B cell (primary cell): Measurements from ENCODE around the gene DRAP1. TPM values are rescaled to one million over a fixed set of nuclear protein-coding genes. Genes with fewer than 3 reads are reported as not detected.

ENCODE experiments used
- ATAC-seq: fragments of 200-7000 bp; cut with Tn5 transposase; one replicate; pipeline ENCODE4 v1.10.0; 2021; ENCODE audit warnings: low read depth, mild to moderate bottlenecking, moderate number of reproducible peaks, moderate library complexity
- CTCF ChIA-PET: fragments of 350-600 bp; sonication (Branson Sonifier 250); formaldehyde crosslinking; loops from one replicate; lab custom pipeline; 2021; ENCODE audit warnings: antibody characterized with exemption, inconsistent platforms; lab: Charles Lee
- POLR2A ChIA-PET: fragments of 350-600 bp; sonication (Branson Sonifier 250); formaldehyde crosslinking; loops from one replicate; lab custom pipeline; 2021; ENCODE audit warnings: antibody characterized with exemption; lab: Charles Lee
- DNase-seq: peaks from one replicate; pipeline ENCODE4 v3.0.0; 2013
- H2AFZ ChIP-seq: 2 replicates; pipeline ENCODE4 v1.6.1; 2012; ENCODE audit warnings: mild to moderate bottlenecking, low read depth, low read length; ENCODE audit not compliant: insufficient read depth, poor library complexity, severe bottlenecking
- H3K27ac ChIP-seq, 2 donors: 1 replicate in 1 of 2; 2 replicates in 1 of 2; pipeline ENCODE4 v1.5.1; 2012 to 2013; ENCODE audit warnings: low read length in 2 of 2, mild to moderate bottlenecking in 2 of 2, moderate library complexity in 1 of 2
- H3K27me3 ChIP-seq, 4 experiments: fragments of 200-600 bp in 1 of 4; sonication (generic) in 1 of 4; replicated peaks in 1 of 4; 1 replicate in 2 of 4; 2 replicates in 2 of 4; pipeline versions ENCODE4 v1.6.1 to v1.7.0; 2013 to 2016; ENCODE audit warnings: low read length in 3 of 4, mild to moderate bottlenecking in 2 of 4, mixed read lengths in 1 of 4, moderate library complexity in 1 of 4; ENCODE audit not compliant: insufficient read depth in 4 of 4, control insufficient read depth in 3 of 4; ENCODE audit errors: control extremely low read depth in 1 of 4
- H3K36me3 ChIP-seq, 2 experiments: replicated peaks in 1 of 2; 1 replicate in 1 of 2; 2 replicates in 1 of 2; pipeline versions ENCODE4 v1.6.1 to v1.7.1; 2013; ENCODE audit warnings: low read length in 1 of 2; ENCODE audit not compliant: insufficient read depth in 2 of 2, control insufficient read depth in 1 of 2; ENCODE audit errors: control extremely low read depth in 1 of 2, extremely low read depth in 1 of 2
- H3K4me1 ChIP-seq, 2 donors: fragments of 200-600 bp in 1 of 2; sonication (generic) in 1 of 2; 1 replicate in 1 of 2; 2 replicates in 1 of 2; pipeline versions ENCODE4 v1.5.1 to v1.6.1; 2013 to 2017; ENCODE audit warnings: low read length in 2 of 2; ENCODE audit not compliant: control insufficient read depth in 2 of 2, insufficient read depth in 2 of 2
- H3K4me2 ChIP-seq: replicated peaks from 2 replicates; pipeline ENCODE3; 2012; ENCODE audit warnings: mild to moderate bottlenecking, low read depth, low read length; ENCODE audit not compliant: poor library complexity, severe bottlenecking
- H3K4me3 ChIP-seq, 5 experiments: fragments of 200-600 bp in 1 of 5; sonication (generic) in 1 of 5; 1 replicate in 3 of 5; 2 replicates in 2 of 5; pipeline versions ENCODE4 v1.5.1 to v1.7.0; 2011 to 2016; ENCODE audit warnings: low read length in 4 of 5, mild to moderate bottlenecking in 4 of 5, low read depth in 2 of 5, control low read depth in 1 of 5, moderate library complexity in 1 of 5; ENCODE audit not compliant: insufficient read depth in 1 of 5; ENCODE audit errors: control extremely low read depth in 1 of 5, extremely low read depth in 1 of 5
- H3K79me2 ChIP-seq: fragments of 200-600 bp; sonication (generic); one replicate; pipeline ENCODE4 v1.6.0; 2016; ENCODE audit warnings: low read length; ENCODE audit not compliant: control insufficient read depth, insufficient read depth
- H3K9ac ChIP-seq: fragments of 200-600 bp; sonication (generic); 2 replicates; pipeline ENCODE4 v1.6.1; 2017; ENCODE audit warnings: mild to moderate bottlenecking, low read length, moderate library complexity
- H3K9me3 ChIP-seq, 3 donors: one replicate each; pipeline versions ENCODE4 v1.6.1 to v1.7.1; 2013; ENCODE audit warnings: low read length in 2 of 3; ENCODE audit not compliant: control insufficient read depth in 2 of 3, insufficient read depth in 1 of 3; ENCODE audit errors: control extremely low read depth in 1 of 3
- H4K20me1 ChIP-seq: 2 replicates; pipeline ENCODE4 v1.6.0; 2012; ENCODE audit warnings: mild to moderate bottlenecking, low read length; ENCODE audit not compliant: insufficient read depth, control insufficient read depth, poor library complexity, severe bottlenecking
- H3K27ac Mint-ChIP-seq: one replicate; pipeline ENCODE4 v1.8.0; 2021; ENCODE audit warnings: mixed read lengths
- H3K27me3 Mint-ChIP-seq: one replicate; pipeline ENCODE4 v1.8.0; 2021; ENCODE audit warnings: mixed read lengths
- H3K4me1 Mint-ChIP-seq: one replicate; pipeline ENCODE4 v1.8.0; 2021; ENCODE audit warnings: mixed read lengths
- H3K4me3 Mint-ChIP-seq: one replicate; pipeline ENCODE4 v1.8.0; 2021; ENCODE audit warnings: mixed read lengths
- H3K9me3 Mint-ChIP-seq: one replicate; pipeline ENCODE4 v1.8.0; 2022; ENCODE audit warnings: mixed read lengths; ENCODE audit not compliant: insufficient read depth
- CTCF ChIP-seq: fragments of 200-600 bp; IDR thresholded peaks from one replicate; pipeline ENCODE4 v1.8.0; 2022; ENCODE audit warnings: antibody characterized with exemption, mild to moderate bottlenecking
- EZH2 ChIP-seq: IDR thresholded peaks from 2 replicates; pipeline ENCODE4 v1.6.1; 2012; ENCODE audit warnings: borderline replicate concordance, low read depth, mild to moderate bottlenecking, moderate library complexity, low read length; ENCODE audit not compliant: insufficient read depth, poor library complexity, severe bottlenecking
- WGBS: methylation state at CpG from one replicate; pipeline ENCODE4 v1.1.5; 2013; ENCODE audit warnings: missing lambda C conversion rate; ENCODE audit not compliant: insufficient coverage; 5-methylcytosine and 5-hydroxymethylcytosine counted together
- intact Hi-C: fragments of 100-400 bp; cut with micrococcal nuclease; formaldehyde crosslinking; loops from one replicate; pipeline ENCODE4 v1.10.0; 2022
- polyA plus RNA-seq: library from polyadenylated mRNA; depleted of rRNA; stranded (reverse); fragments of >200 nt; gene quantifications from 2 replicates; pipeline ENCODE4 v1.2.3, GENCODE V29; 2012
- total RNA-seq, 2 donors: library from RNA; stranded (reverse); fragments of 120-200 nt in 1 of 2; gene quantifications; 1 replicate in 1 of 2; 2 replicates in 1 of 2; pipeline versions ENCODE4 v1.2.3 to v1.2.4, GENCODE V29; 2013 to 2022

Gene DRAP1
- total and polyA plus RNA-seq, 2 donors (not counting 1 experiment from before 2014, with no cell fraction given) = 71.7 to 83.9 TPM

- Histone ChIP-seq H2AFZ (no peak overlapping the region), H4K20me1 (peaks cover 7% of the 10 kb centered on the region), H3K27ac (no peak overlapping the region), H3K9ac (no peak overlapping the region), H3K9me3 (peaks cover 0 to 10% (median 0%) of the 10 kb centered on the region in 3 donors), H3K4me3 (no peak overlapping the region), H3K27me3 (peaks cover 0 to 28% (median 10%) of the 10 kb centered on the region in 4 experiments), H3K4me2 (no peak overlapping the region), H3K4me1 (peaks cover 43 to 44% of the 10 kb centered on the region in 2 donors), H3K36me3 (no peaks in the 10 kb centered on the region), H3K79me2 (peaks cover 11% of the 10 kb centered on the region)
- H3K4me1 Mint-ChIP-seq = peaks cover 34% of the 10 kb centered on the region
- POLR2A ChIA-PET = interaction anchor here (0.5 to 0.7 kb wide), 2 partner anchors 22 to 738 kb away, joined by 3 to 4 read pairs; partner anchors contain the start of gene C11orf68
- ATAC-seq (no peak), DNase-seq (no peak)
- no peak overlapping the region for H3K4me3 Mint-ChIP-seq
- H3K27ac Mint-ChIP-seq = no peak overlapping the region
- WGBS = 75% methylated on average over 4 of the region's 4 CpGs
- no peak for TF ChIP-seq CTCF
- TF ChIP-seq EZH2 = no peak
- intact Hi-C loops = no loop called here
- H3K27me3 Mint-ChIP-seq = peaks cover 8% of the 10 kb centered on the region
- no peaks in the 10 kb centered on the region for H3K9me3 Mint-ChIP-seq
- CTCF ChIA-PET = interaction anchor here (2.7 to 7.0 kb wide), 2 partner anchors 9 to 12 kb away, joined by 9 to 44 read pairs; partner anchors contain the start of gene FIBP
These were observed 22.2 kb upstream of the DRAP1 start for GRCh38 chr11:65897020-65897471.

GRCh38 chr11:65898656-65899355, 20.4 kb upstream of the DRAP1 start:
- Mint-ChIP-seq H3K9me3 (no peaks in the 10 kb centered on the region), H3K4me1 (peaks cover 16% of the 10 kb centered on the region), H3K27ac (no peak overlapping the region), H3K4me3 (peak overlapping the region; percentile 68), H3K27me3 (peaks cover 11% of the 10 kb centered on the region)
- ATAC-seq (no peak), DNase-seq (no peak)
- no peaks in the 10 kb centered on the region for H3K36me3 ChIP-seq
- POLR2A ChIA-PET = interaction anchor here (0.6 to 4.4 kb wide), 3 partner anchors 10 to 259 kb away, joined by 3 to 33 read pairs (median 6); partner anchors contain the start of genes CCDC85B and FIBP
- H3K27ac ChIP-seq = no peak overlapping the region
- intact Hi-C loops = no loop called here
- H3K4me2 ChIP-seq = peak overlapping the region; percentile 95
- no peaks in the 10 kb centered on the region for H3K79me2 ChIP-seq
- peaks cover 0 to 10% (median 0%) of the 10 kb centered on the region in 3 donors for H3K9me3 ChIP-seq
- H3K27me3 ChIP-seq = peaks cover 0 to 38% (median 12%) of the 10 kb centered on the region in 4 experiments
- WGBS = 20% methylated on average over 23 of the region's 28 CpGs
- CTCF ChIA-PET = interaction anchor here (0.7 to 7.0 kb wide), 7 partner anchors 8 to 87 kb away, joined by 3 to 44 read pairs (median 7); partner anchors contain the start of genes CCDC85B and FIBP
- no peaks in the 10 kb centered on the region for H4K20me1 ChIP-seq
- H3K4me3 ChIP-seq = peak overlapping the region in 3 of 5 experiments; percentile 52 to 64 (median 56)
- peak overlapping the region; percentile 32 for H2AFZ ChIP-seq
- TF ChIP-seq EZH2 (no peak), CTCF (no peak)
- H3K4me1 ChIP-seq = peaks cover 26 to 27% of the 10 kb centered on the region in 2 donors
- peak overlapping the region; percentile 71 for H3K9ac ChIP-seq
